ENCODE data around the gene ASIC4.

Gene ASIC4

DNA sequence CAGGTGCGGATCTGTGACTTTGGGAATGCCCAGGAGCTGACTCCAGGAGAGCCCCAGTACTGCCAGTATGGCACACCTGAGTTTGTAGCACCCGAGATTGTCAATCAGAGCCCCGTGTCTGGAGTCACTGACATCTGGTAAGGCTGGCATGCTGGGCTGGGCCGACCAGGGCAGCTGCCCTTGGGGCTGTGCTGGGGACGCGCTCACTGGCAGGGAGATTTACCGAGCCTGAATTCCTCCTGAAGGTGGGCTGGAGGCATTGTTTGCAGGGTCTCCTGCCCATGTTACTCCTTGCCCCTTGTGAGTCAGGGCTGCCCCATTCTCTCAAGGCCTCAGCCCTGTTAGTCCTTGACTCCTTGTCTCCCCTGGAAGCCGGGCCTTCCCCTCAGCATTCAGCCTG is 34.3 kb upstream of the ASIC4 start:
- DNase-seq, result no peak

DNA sequence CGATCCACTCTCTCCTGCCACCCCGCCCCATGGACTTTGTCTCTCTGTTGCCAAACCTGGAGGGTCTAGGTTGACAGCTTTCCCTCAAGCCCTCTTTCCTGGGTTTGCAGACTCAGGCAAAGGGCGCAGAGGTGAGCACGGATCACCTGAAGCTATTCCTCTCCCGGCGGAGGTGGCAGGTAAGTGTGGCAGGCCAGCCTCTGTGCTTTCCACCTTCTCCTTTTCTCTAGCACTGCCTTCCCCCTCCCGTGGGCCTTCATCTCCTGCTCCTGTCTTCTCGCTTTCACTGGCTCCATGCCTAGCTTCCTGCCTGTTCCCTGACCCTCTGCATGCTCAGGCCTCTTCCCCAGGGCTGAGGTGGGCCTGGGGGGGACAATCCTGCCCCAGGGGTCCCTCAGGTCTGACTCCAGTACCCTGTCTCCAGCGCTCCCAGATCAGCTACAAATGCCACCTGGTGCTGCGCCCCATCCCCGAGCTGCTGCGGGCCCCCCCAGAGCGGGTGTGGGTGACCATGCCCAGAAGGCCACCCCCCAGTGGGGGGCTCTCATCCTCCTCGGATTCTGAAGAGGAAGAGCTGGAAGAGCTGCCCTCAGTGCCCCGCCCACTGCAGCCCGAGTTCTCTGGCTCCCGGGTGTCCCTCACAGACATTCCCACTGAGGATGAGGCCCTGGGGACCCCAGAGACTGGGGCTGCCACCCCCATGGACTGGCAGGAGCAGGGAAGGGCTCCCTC is 31.4 kb upstream of the ASIC4 start:
- DNase-seq, result no peak

- no peak for DNase-seq
These were observed 30.6 kb upstream of the ASIC4 start for GRCh38 chr2:219483451-219484342.

- no peak for DNase-seq
These were observed 29.7 kb upstream of the ASIC4 start for GRCh38 chr2:219484343-219485200.

- DNase-seq, result no peak
These were observed 29.1 kb upstream of the ASIC4 start for GRCh38 chr2:219485201-219485580.

GRCh38 chr2:219486380-219486959 is 27.8 kb upstream of the ASIC4 start:
- DNase-seq, result no peak

- DNase-seq, result no peak
These were observed 26.0 kb upstream of the ASIC4 start for GRCh38 chr2:219488149-219488843.

DNA sequence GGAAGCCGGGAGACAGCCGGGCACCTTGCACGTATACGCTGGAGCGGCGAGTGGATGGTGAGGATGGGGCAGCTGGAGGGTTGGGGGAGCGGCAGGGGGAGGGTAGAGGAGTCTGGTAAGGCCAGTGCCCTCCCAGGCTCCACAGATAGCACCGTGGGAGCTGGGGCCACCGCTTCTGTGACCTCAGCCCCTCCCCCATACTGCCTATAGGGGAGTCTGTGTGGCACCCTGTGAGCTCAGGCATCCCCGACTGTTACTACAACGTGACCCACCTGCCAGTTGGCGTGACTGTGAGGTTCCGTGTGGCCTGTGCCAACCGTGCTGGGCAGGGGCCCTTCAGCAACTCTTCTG is 25.5 kb upstream of the ASIC4 start:
- no peak for DNase-seq

- DNase-seq, result no peak
These were observed 25.0 kb upstream of the ASIC4 start for GRCh38 chr2:219489315-219489714.

DNA sequence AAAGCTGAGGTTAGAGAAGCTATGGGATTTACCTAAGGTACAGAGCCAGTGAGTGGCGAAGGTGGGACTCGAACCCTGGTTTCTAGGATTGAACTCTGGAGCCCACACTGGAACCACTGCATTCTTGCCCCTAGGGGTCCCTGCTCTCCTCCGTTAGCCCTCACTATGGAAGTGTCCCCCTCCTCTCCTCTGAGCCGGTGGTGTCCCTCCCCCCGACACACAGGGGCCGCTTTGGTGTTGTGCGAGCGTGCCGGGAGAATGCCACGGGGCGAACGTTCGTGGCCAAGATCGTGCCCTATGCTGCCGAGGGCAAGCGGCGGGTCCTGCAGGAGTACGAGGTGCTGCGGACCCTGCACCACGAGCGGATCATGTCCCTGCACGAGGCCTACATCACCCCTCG is 24.1 kb upstream of the ASIC4 start:
- no peak for DNase-seq

- no peak for DNase-seq
These were observed 23.6 kb upstream of the ASIC4 start for GRCh38 chr2:219490600-219491130.

DNA sequence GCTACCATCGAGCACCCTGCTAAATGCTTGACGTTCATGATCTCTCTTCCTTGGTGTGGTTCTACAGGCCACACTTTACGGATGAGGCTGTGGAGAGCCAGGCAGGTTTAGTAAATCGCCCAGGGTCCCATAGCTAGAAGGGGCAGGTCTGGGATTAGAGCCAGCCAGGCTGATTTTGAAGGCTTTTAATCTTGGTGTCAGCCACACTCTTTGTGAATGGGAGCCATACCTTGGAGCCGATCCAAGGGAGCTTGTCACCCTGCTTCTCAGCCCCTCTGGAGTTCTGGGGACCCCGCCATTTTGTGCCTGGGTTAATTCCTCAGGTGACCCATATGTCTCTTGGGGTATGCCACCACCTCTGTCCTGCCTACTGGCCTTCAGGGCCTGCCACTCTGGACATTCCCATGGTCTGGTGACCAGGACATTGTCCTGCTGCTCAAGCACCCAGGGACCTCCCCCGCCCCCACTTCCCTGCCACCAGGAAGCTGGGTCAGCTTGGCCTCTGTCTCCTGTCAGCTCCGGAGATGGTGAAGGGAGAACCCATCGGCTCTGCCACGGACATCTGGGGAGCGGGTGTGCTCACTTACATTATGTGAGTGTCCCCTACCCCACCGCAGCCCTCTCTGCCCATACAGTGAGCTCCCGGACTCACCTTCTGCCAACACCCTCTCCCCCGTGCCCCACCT is 22.9 kb upstream of the ASIC4 start:
- DNase-seq, result no peak

DNA sequence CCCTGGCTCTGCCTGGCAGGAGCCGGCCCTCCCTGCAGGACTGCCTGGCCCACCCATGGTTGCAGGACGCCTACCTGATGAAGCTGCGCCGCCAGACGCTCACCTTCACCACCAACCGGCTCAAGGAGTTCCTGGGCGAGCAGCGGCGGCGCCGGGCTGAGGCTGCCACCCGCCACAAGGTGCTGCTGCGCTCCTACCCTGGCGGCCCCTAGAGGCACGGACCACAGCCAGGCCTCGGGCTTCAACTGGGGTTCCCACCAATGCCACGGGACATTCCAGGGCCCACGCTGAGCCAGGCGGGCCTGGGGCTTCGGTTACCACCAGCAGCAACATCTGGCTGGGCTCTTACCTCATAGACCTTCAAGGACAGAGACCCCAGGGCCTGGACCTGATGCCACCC is 21.7 kb upstream of the ASIC4 start:
- DNase-seq, result no peak

- no peak for DNase-seq
These were observed 21.2 kb upstream of the ASIC4 start for GRCh38 chr2:219493086-219493485.

DNA sequence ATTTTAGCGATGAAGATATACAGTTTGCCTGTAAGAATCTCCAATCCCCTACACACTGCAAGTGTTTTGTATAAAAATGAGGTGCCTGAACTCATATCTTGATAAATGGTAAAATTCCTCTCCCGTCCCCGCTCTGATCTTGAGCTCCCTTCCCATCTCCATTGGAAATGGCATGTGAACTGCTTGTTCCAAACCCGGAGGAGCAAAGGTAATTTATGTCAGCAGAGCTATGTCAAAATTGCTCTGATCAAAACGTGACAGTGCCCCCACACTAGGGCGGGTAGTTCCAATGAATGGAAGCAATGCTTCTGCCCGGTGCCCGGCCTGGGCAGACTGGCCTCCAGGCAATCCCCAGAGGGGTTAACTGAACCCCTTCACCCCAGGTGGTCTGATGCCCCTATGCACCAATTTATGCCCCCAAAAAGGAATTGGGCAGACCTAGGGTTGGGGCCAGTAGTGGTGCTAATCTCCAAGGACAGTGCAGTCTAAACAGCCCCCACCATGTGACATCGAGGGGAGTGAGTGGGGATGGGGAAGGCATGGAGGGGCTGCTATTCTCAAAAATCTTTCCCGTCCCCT is 19.2 kb upstream of the ASIC4 start:
- DNase-seq, result no peak

DNA sequence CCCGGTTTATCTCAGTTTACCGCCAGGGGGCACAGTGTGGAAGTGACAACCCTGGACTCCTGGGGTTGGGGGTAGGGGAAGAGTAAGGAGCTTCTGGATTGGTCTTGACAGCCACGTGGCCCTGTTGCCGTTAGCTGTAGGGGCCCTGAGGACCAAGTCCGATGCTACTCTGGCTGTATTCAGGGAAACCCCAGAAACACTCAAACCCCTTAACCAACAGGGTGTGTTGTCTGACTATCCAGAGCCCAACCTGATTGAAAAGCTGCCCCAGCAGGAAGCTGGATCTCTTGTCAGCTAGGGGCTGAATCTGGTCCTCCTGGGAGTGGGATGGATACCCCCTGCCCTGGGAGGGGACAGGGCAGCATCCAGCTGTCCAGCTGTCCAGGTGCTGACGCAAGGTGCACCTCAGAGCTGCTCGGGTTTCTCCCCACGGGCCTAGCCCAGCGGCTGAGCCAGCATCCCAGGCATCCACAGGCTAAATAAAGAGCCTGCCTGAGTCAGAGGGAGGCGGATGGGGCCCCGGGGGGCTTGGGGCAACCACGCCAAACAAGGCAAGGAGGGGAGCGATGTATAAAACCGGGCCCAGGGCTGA is 18.7 kb upstream of the ASIC4 start:
- DNase-seq, result peak; percentile 83

GRCh38 chr2:219496247-219496824 is 17.9 kb upstream of the ASIC4 start:
- DNase-seq, result no peak

DNA sequence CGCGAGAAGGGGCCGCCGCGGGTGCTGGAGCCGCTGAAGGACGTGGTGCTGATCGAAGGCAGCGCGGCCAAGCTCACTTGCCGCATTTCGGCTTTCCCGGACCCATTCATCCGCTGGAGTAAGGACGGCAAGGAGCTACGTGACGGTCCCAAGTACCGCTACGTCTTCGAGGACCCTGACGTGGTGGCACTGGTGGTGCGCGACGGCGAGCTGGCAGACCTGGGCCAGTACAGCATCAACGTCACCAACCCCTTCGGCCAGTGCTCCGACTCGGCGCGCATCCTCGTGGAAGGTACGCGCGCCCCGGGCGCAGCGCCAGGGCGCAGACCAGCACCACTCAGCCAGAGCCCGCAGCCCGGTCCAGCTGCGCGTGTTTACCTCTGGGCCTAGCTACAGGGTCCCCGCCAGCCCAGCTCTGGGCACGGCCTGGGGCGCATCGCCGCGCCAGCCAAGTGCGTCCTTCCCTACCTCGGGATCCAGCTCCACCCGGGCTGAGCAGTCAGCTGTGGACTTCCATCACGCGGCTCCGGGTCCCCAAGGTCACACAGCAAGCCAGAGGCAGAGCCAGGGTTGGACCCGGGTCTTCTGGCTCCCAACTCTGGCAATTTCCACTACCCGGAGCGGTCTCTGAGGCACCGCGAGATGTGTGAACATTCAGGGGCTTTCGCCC is 17.3 kb upstream of the ASIC4 start:
- DNase-seq, result no peak

DNA sequence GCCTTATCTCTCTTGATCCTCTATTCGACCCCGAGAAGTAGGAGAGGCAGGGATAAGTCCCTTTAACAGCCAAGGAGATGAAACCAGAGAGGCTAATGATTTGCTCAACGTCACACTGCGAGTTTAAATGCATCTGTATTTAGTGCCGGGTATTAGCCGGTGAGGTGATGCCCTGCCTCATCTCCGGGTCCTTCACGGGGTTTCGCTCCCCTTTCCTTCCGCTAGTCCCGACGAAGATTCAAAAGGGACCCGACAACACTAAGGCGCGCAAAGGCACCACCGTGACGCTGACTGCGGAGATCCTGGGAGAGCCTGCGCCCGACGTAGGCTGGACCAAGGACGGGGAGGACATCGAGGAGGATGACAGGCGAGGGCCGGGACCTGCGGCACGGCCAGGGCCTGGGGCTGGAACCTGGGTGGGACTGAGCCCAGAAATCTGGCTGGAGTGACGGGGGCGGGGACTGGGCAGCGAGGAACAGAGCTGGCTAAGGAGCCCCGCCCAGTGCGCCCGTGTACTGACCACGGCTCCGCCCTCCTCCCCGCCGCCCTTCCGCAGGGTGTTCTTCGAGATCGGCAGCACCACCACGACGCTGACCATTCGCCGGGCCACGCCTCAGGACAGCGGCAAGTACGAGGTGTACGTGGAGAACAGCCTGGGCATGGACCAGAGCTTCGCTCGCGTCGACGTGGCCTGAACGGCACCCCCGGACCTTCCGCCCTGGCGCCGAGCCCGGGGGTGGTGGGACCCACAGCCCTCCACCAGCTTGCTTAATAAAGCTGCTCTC is 16.6 kb upstream of the ASIC4 start:
- DNase-seq, result peak; percentile 78

Data from fibroblast of skin of back (primary cell).